Right atrium auricular region (tissue), 2 donors: Measurements from ENCODE around the gene LUZP1. TPM values are rescaled to one million over a fixed set of nuclear protein-coding genes. Genes with fewer than 3 reads are reported as not detected.

Experiments used
- DNase-seq: peaks from one replicate; pipeline ENCODE4 v3.0.0-alpha.2; 2019; ENCODE audit warnings: low spot score
- H3K27ac ChIP-seq, 2 donors: fragments of 200-600 bp; sonication (generic); 1 replicate in 1 of 2; 2 replicates in 1 of 2; pipeline ENCODE4 v1.5.1; 2016 to 2019
- H3K27me3 ChIP-seq, 2 donors: fragments of 200-600 bp; sonication (generic); one replicate each; pipeline versions ENCODE4 v1.5.1 to v1.6.0; 2017 to 2019
- H3K36me3 ChIP-seq: fragments of 200-600 bp; sonication (generic); one replicate; pipeline ENCODE4 v1.5.1; 2016
- H3K4me1 ChIP-seq, 2 donors: fragments of 200-600 bp; sonication (generic); one replicate each; pipeline versions ENCODE4 v1.5.1 to v1.6.0; 2017 to 2019
- H3K4me3 ChIP-seq, 2 donors: fragments of 200-600 bp; sonication (generic); 1 replicate in 1 of 2; 2 replicates in 1 of 2; pipeline ENCODE4 v1.5.1; 2017 to 2019; ENCODE audit warnings: mild to moderate bottlenecking in 1 of 2, moderate library complexity in 1 of 2
- H3K9me3 ChIP-seq, 2 donors: fragments of 200-600 bp; sonication (generic); one replicate each; pipeline ENCODE4 v1.5.1; 2019
- CTCF ChIP-seq, 2 donors: fragments of 200-600 bp; sonication (generic); IDR thresholded peaks; one replicate each; pipeline ENCODE4 v1.5.1; 2019; ENCODE audit warnings: antibody characterized with exemption in 2 of 2
- total RNA-seq, 2 donors: library from RNA; depleted of rRNA; stranded (reverse); fragments of >200 nt; gene quantifications; one replicate each; pipeline ENCODE4 v1.1.0, GENCODE V29; 2016

Gene LUZP1
- total RNA-seq, 2 donors from 2014 or later, result 28.7 to 29.3 TPM

GRCh38 chr1:23100074-23100748 lies 68.4 kb downstream of the LUZP1 start:
- no peak overlapping the region for H3K4me3 ChIP-seq
- no peaks in the 10 kb centered on the region for H3K9me3 ChIP-seq
- no peaks in the 10 kb centered on the region for H3K36me3 ChIP-seq
- H3K27ac ChIP-seq, result peak overlapping the region; percentile 31 to 76
- peak; percentile 81 for DNase-seq
- no peaks in the 10 kb centered on the region for H3K27me3 ChIP-seq
- H3K4me1 ChIP-seq, result peaks cover 2 to 62% of the 10 kb centered on the region in 2 donors
- no peak for TF ChIP-seq CTCF (IDR thresholded peaks at IDR 0.05)

GRCh38 chr1:23099171-23099536 lies 69.5 kb downstream of the LUZP1 start:
- no peak for TF ChIP-seq CTCF (IDR thresholded peaks at IDR 0.05)
- Histone ChIP-seq H3K36me3 (peaks cover 2% of the 10 kb centered on the region), H3K4me3 (no peak overlapping the region), H3K4me1 (peaks cover 2 to 61% of the 10 kb centered on the region in 2 donors), H3K27ac (peak overlapping the region in 1 of 2 donors; percentile 76), H3K9me3 (no peaks in the 10 kb centered on the region), H3K27me3 (no peaks in the 10 kb centered on the region)
- DNase-seq, result no peak

GRCh38 chr1:23098463-23099170 lies 70.0 kb downstream of the LUZP1 start:
- H3K27me3 ChIP-seq, result no peaks in the 10 kb centered on the region
- peak overlapping the region in 1 of 2 donors; percentile 76 for H3K27ac ChIP-seq
- H3K4me1 ChIP-seq, result peaks cover 2 to 55% of the 10 kb centered on the region in 2 donors
- TF ChIP-seq CTCF (IDR thresholded peaks at IDR 0.05), result peak; percentile 86 to 97
- H3K4me3 ChIP-seq, result no peak overlapping the region
- peaks cover 7% of the 10 kb centered on the region for H3K36me3 ChIP-seq
- DNase-seq, result peak; percentile 74
- H3K9me3 ChIP-seq, result no peaks in the 10 kb centered on the region

GRCh38 chr1:23097316-23097715 lies 71.3 kb downstream of the LUZP1 start:
- no peaks in the 10 kb centered on the region for H3K9me3 ChIP-seq
- H3K4me1 ChIP-seq, result peaks cover 2 to 46% of the 10 kb centered on the region in 2 donors
- peaks cover 20% of the 10 kb centered on the region for H3K36me3 ChIP-seq
- no peak overlapping the region for H3K27ac ChIP-seq
- H3K27me3 ChIP-seq, result no peaks in the 10 kb centered on the region
- no peak overlapping the region for H3K4me3 ChIP-seq
- DNase-seq, result no peak
- no peak for TF ChIP-seq CTCF (IDR thresholded peaks at IDR 0.05)

- no peak overlapping the region for H3K4me3 ChIP-seq
- DNase-seq, result no peak
- H3K27ac ChIP-seq, result no peak overlapping the region
- H3K4me1 ChIP-seq, result peaks cover 0 to 6% of the 10 kb centered on the region in 2 donors
- TF ChIP-seq CTCF (IDR thresholded peaks at IDR 0.05), result no peak
- H3K27me3 ChIP-seq, result no peaks in the 10 kb centered on the region
- peaks cover 61% of the 10 kb centered on the region for H3K36me3 ChIP-seq
- no peaks in the 10 kb centered on the region for H3K9me3 ChIP-seq
These were observed 76.2 kb downstream of the LUZP1 start for GRCh38 chr1:23092447-23092846.
